CD14-positive monocyte (primary cell): ENCODE measurements around the gene ANO9. TPM values are rescaled to one million over a fixed set of nuclear protein-coding genes. Genes with fewer than 3 reads are reported as not detected.
A peak's percentile ranks its signal among the peaks of the same experiment; 100 is the strongest.

Experiments
- DNase-seq, 3 donors: peaks; one replicate each; pipeline ENCODE4 v3.0.0-alpha.2; 2011 to 2022
- H2AFZ ChIP-seq: 2 replicates; pipeline ENCODE4 v1.6.0; 2012; ENCODE audit warnings: mild to moderate bottlenecking, low read depth, low read length, inconsistent platforms; ENCODE audit not compliant: insufficient read depth, poor library complexity, severe bottlenecking
- H3K27ac ChIP-seq, 2 donors: 1 replicate in 1 of 2; 2 replicates in 1 of 2; pipeline ENCODE4 v1.5.1; 2012 to 2013; ENCODE audit warnings: low read length in 2 of 2, control low read depth in 1 of 2, inconsistent platforms in 1 of 2, low read depth in 1 of 2, mild to moderate bottlenecking in 1 of 2
- H3K27me3 ChIP-seq, 2 donors: one replicate each; pipeline versions ENCODE4 v1.6.0 to v1.6.1; 2011 to 2013; ENCODE audit warnings: low read length in 2 of 2; ENCODE audit not compliant: control insufficient read depth in 2 of 2, insufficient read depth in 2 of 2
- H3K36me3 ChIP-seq, 2 donors: replicated peaks in 1 of 2; 1 replicate in 1 of 2; 2 replicates in 1 of 2; pipeline versions ENCODE4 v1.5.1 to v1.6.1; 2012 to 2013; ENCODE audit warnings: low read length in 2 of 2, control low read depth in 1 of 2, inconsistent platforms in 1 of 2, mild to moderate bottlenecking in 1 of 2; ENCODE audit not compliant: insufficient read depth in 2 of 2, control insufficient read depth in 1 of 2
- H3K4me1 ChIP-seq, 2 donors: 1 replicate in 1 of 2; 2 replicates in 1 of 2; pipeline versions ENCODE4 v1.5.1 to v1.6.1; 2012 to 2013; ENCODE audit warnings: low read length in 2 of 2, control low read depth in 1 of 2, inconsistent platforms in 1 of 2, mild to moderate bottlenecking in 1 of 2, moderate library complexity in 1 of 2; ENCODE audit not compliant: insufficient read depth in 2 of 2, control insufficient read depth in 1 of 2
- H3K4me2 ChIP-seq: replicated peaks from 2 replicates; pipeline ENCODE3; 2012; ENCODE audit warnings: low read length, moderate library complexity, mild to moderate bottlenecking; ENCODE audit not compliant: poor library complexity, severe bottlenecking; ENCODE audit errors: extremely low read depth
- H3K4me3 ChIP-seq, 3 experiments: fragments of 200-600 bp in 1 of 3; sonication (generic) in 1 of 3; replicated peaks in 1 of 3; 1 replicate in 2 of 3; 2 replicates in 1 of 3; pipeline ENCODE4 v1.5.1; 2011 to 2013; ENCODE audit warnings: low read length in 3 of 3, mild to moderate bottlenecking in 3 of 3, control low read depth in 2 of 3, low read depth in 2 of 3, inconsistent platforms in 1 of 3, moderate library complexity in 1 of 3
- H3K79me2 ChIP-seq: 2 replicates; pipeline ENCODE4 v1.6.0; 2012; ENCODE audit warnings: mild to moderate bottlenecking, control low read depth, inconsistent platforms, low read length, moderate library complexity; ENCODE audit not compliant: insufficient read depth
- H3K9ac ChIP-seq: 2 replicates; pipeline ENCODE4 v1.6.0; 2017; ENCODE audit warnings: low read length, mild to moderate bottlenecking; ENCODE audit not compliant: insufficient read depth, poor library complexity, severe bottlenecking
- H3K9me3 ChIP-seq, 2 donors: replicated peaks in 1 of 2; 1 replicate in 1 of 2; 2 replicates in 1 of 2; pipeline versions ENCODE4 v1.5.1 to v1.6.1; 2012 to 2013; ENCODE audit warnings: low read length in 2 of 2, control low read depth in 1 of 2; ENCODE audit not compliant: control insufficient read depth in 1 of 2, insufficient read depth in 1 of 2
- H4K20me1 ChIP-seq: 2 replicates; pipeline ENCODE4 v1.6.0; 2012; ENCODE audit warnings: mild to moderate bottlenecking, low read length, control low read depth, moderate library complexity; ENCODE audit not compliant: insufficient read depth
- H3K27ac Mint-ChIP-seq, 7 donors: one replicate each; pipeline ENCODE4 v1.8.0; 2020; ENCODE audit warnings: mild to moderate bottlenecking in 7 of 7, mixed read lengths in 7 of 7, moderate library complexity in 6 of 7, inconsistent platforms in 2 of 7
- H3K27me3 Mint-ChIP-seq, 3 donors: one replicate each; pipeline ENCODE4 v1.8.0; 2021 to 2022; ENCODE audit warnings: low read depth in 3 of 3, mild to moderate bottlenecking in 3 of 3, mixed read lengths in 3 of 3, moderate library complexity in 3 of 3, inconsistent platforms in 1 of 3
- H3K36me3 Mint-ChIP-seq, 2 donors: one replicate each; pipeline ENCODE4 v1.8.0; 2020; ENCODE audit warnings: mixed read lengths in 2 of 2, inconsistent platforms in 1 of 2, mild to moderate bottlenecking in 1 of 2
- H3K4me1 Mint-ChIP-seq: one replicate; pipeline ENCODE4 v1.8.0; 2020; ENCODE audit warnings: mild to moderate bottlenecking, mixed read lengths
- H3K4me3 Mint-ChIP-seq, 2 donors: one replicate each; pipeline ENCODE4 v1.8.0; 2020; ENCODE audit warnings: mild to moderate bottlenecking in 2 of 2, mixed read lengths in 2 of 2, moderate library complexity in 1 of 2
- H3K9me3 Mint-ChIP-seq, 7 donors: one replicate each; pipeline ENCODE4 v1.8.0; 2020 to 2022; ENCODE audit warnings: mixed read lengths in 7 of 7, mild to moderate bottlenecking in 6 of 7, moderate library complexity in 6 of 7, inconsistent platforms in 2 of 7
- CTCF ChIP-seq: fragments of 200-600 bp; IDR thresholded peaks from one replicate; pipeline ENCODE4 v1.8.0; 2022; ENCODE audit warnings: antibody characterized with exemption, mild to moderate bottlenecking
- WGBS: methylation state at CpG from one replicate; pipeline ENCODE4 v1.1.5; 2013; ENCODE audit warnings: missing lambda C conversion rate; ENCODE audit not compliant: insufficient coverage; 5-methylcytosine and 5-hydroxymethylcytosine counted together
- intact Hi-C, 2 donors: fragments of 100-400 bp; cut with micrococcal nuclease; formaldehyde crosslinking; loops; one replicate each; pipeline versions ENCODE4 v1.15.0 to v1.15.1; 2023
- polyA plus RNA-seq, 3 donors: library from polyadenylated mRNA; depleted of rRNA in 1 of 3; unstranded in 2 of 3; stranded (reverse) in 1 of 3; fragments of 300-500 nt in 2 of 3; fragments of >200 nt in 1 of 3; fragmentation: Illumina TruSeq in 2 of 3; gene quantifications; 1 replicate in 2 of 3; 2 replicates in 1 of 3; pipeline ENCODE4 v1.2.3, GENCODE V29; 2012 to 2021

Gene ANO9
- polyA plus RNA-seq, 3 donors: 0.18 to 0.24 TPM; not detected in 1

- H3K36me3 Mint-ChIP-seq: no peaks in the 10 kb centered on the region
- peak in 2 of 3 donors; percentile 19 to 23 for DNase-seq
- intact Hi-C loops: no loop called here
- 51% methylated on average over 22 of the region's 23 CpGs for WGBS
- no peaks in the 10 kb centered on the region for H4K20me1 ChIP-seq
- H3K4me1 Mint-ChIP-seq: peaks cover 4% of the 10 kb centered on the region
- peak overlapping the region; percentile 70 for H3K4me2 ChIP-seq
- no peaks in the 10 kb centered on the region for H3K36me3 ChIP-seq
- H3K27me3 ChIP-seq: peaks cover 0 to 6% of the 10 kb centered on the region in 2 donors
- H3K79me2 ChIP-seq: no peaks in the 10 kb centered on the region
- peaks cover 2 to 29% (median 23%) of the 10 kb centered on the region in 3 donors for H3K27me3 Mint-ChIP-seq
- H3K27ac ChIP-seq: no peak overlapping the region
- peaks cover 7 to 11% of the 10 kb centered on the region in 2 donors for H3K4me1 ChIP-seq
- H3K9me3 ChIP-seq: peaks cover 7 to 13% of the 10 kb centered on the region in 2 donors
- no peak overlapping the region for H3K9ac ChIP-seq
- no peak overlapping the region for H3K4me3 Mint-ChIP-seq
- H3K4me3 ChIP-seq: peak overlapping the region in 1 of 3 experiments; percentile 53
- H3K27ac Mint-ChIP-seq: no peak overlapping the region
- peaks cover 0 to 10% (median 7%) of the 10 kb centered on the region in 7 donors for H3K9me3 Mint-ChIP-seq
- peak overlapping the region; percentile 65 for H2AFZ ChIP-seq
- no peak for TF ChIP-seq CTCF
Observed at GRCh38 chr11:396511-396947, 45.3 kb downstream of the ANO9 start.

GRCh38 chr11:395866-396265, 45.9 kb downstream of the ANO9 start:
- peaks cover 2 to 29% (median 24%) of the 10 kb centered on the region in 3 donors for H3K27me3 Mint-ChIP-seq
- Histone ChIP-seq H3K4me2 (no peak overlapping the region), H4K20me1 (no peaks in the 10 kb centered on the region), H3K9ac (no peak overlapping the region), H3K27me3 (peaks cover 0 to 6% of the 10 kb centered on the region in 2 donors), H3K9me3 (peaks cover 7 to 13% of the 10 kb centered on the region in 2 donors), H3K4me3 (no peak overlapping the region), H3K79me2 (no peaks in the 10 kb centered on the region), H3K4me1 (peaks cover 7 to 11% of the 10 kb centered on the region in 2 donors), H3K27ac (no peak overlapping the region), H3K36me3 (no peaks in the 10 kb centered on the region), H2AFZ (no peak overlapping the region)
- no peak for DNase-seq
- 91% methylated on average over 10 of the region's 11 CpGs for WGBS
- no peaks in the 10 kb centered on the region for H3K36me3 Mint-ChIP-seq
- H3K4me1 Mint-ChIP-seq: peaks cover 4% of the 10 kb centered on the region
- no peak for TF ChIP-seq CTCF
- H3K4me3 Mint-ChIP-seq: no peak overlapping the region
- intact Hi-C loops: no loop called here
- H3K27ac Mint-ChIP-seq: peak overlapping the region in 1 of 7 donors; percentile 57
- peaks cover 0 to 10% (median 7%) of the 10 kb centered on the region in 7 donors for H3K9me3 Mint-ChIP-seq
